Endothelial cell of umbilical vein (primary cell): ENCODE measurements around the gene CNTNAP2. TPM values are rescaled to one million over a fixed set of nuclear protein-coding genes. Genes with fewer than 3 reads are reported as not detected.

Experiments used
- BruUV-seq: library from RNA; stranded (reverse); fragments of 400-500 nt; replicated peaks from 2 replicates; lab custom pipeline; 2021; lab: Mats Ljungman, UMichigan
- CTCF ChIA-PET: fragments of 300-600, 350-600 bp; sonication (Branson Sonifier 250); formaldehyde crosslinking; loops from one replicate; lab custom pipeline; 2021; ENCODE audit warnings: antibody characterized with exemption, inconsistent platforms; lab: Charles Lee
- POLR2A ChIA-PET: fragments of 300-600, 350-600 bp; sonication (Branson Sonifier 250); formaldehyde crosslinking; loops from one replicate; lab custom pipeline; 2021; ENCODE audit warnings: antibody characterized with exemption, inconsistent platforms; lab: Charles Lee
- DNase-seq: peaks from one replicate; pipeline ENCODE4 v3.0.0-alpha.2; 2011; ENCODE audit warnings: low read depth, low spot score
- FAIRE-seq: peaks from 2 replicates; lab custom pipeline; 2011; peaks lifted over from hg19 to GRCh38; lab: Jason Lieb, UNC
- H2AFZ ChIP-seq: 2 replicates; pipeline ENCODE4 v1.6.0; 2012; ENCODE audit warnings: low read depth, low read length, control low read depth, inconsistent platforms
- H3K27ac ChIP-seq: 2 replicates; pipeline ENCODE4 v1.5.1; 2011; ENCODE audit warnings: low read depth, mild to moderate bottlenecking, control low read depth, low read length, moderate library complexity; ENCODE audit not compliant: insufficient read depth
- H3K27me3 ChIP-seq, 2 experiments: 2 replicates each; pipeline versions ENCODE4 v1.6.0 to v1.6.1; 2011; ENCODE audit warnings: low read length in 2 of 2, mixed read lengths in 1 of 2; ENCODE audit not compliant: control insufficient read depth in 2 of 2, insufficient read depth in 2 of 2
- H3K36me3 ChIP-seq, 2 experiments: 2 replicates in 1 of 2; 3 replicates in 1 of 2; pipeline ENCODE4 v1.5.1; 2011; ENCODE audit warnings: low read length in 2 of 2, mild to moderate bottlenecking in 1 of 2, moderate library complexity in 1 of 2; ENCODE audit not compliant: control insufficient read depth in 2 of 2, insufficient read depth in 2 of 2; ENCODE audit errors: extremely low read depth in 1 of 2
- H3K4me1 ChIP-seq: 3 replicates; pipeline ENCODE4 v1.5.1; 2011; ENCODE audit warnings: mild to moderate bottlenecking, low read length; ENCODE audit not compliant: control insufficient read depth, insufficient read depth; ENCODE audit errors: extremely low read depth
- H3K4me2 ChIP-seq: 2 replicates; pipeline ENCODE4 v1.6.1; 2011; ENCODE audit warnings: low read length, control low read depth, mixed read lengths; ENCODE audit not compliant: insufficient read depth
- H3K4me3 ChIP-seq, 3 experiments: fragments of 200-600 bp in 1 of 3; sonication (generic), shearing (Covaris generic) in 1 of 3; replicated peaks in 1 of 3; 2 replicates each; pipeline ENCODE4 v1.5.1; 2011 to 2016; ENCODE audit warnings: control low read depth in 3 of 3, low read length in 3 of 3, mild to moderate bottlenecking in 2 of 3, inconsistent platforms in 1 of 3, low read depth in 1 of 3, moderate library complexity in 1 of 3; ENCODE audit not compliant: insufficient read depth in 1 of 3
- H3K79me2 ChIP-seq: 2 replicates; pipeline ENCODE4 v1.6.0; 2012; ENCODE audit warnings: low read length, inconsistent platforms; ENCODE audit not compliant: control insufficient read depth, insufficient read depth
- H3K9ac ChIP-seq: replicated peaks from 2 replicates; pipeline ENCODE3; 2011; ENCODE audit warnings: low read length, control low read depth; ENCODE audit not compliant: insufficient read depth; ENCODE audit errors: extremely low read depth
- H3K9me1 ChIP-seq: replicated peaks from 3 replicates; pipeline ENCODE4 v1.6.0; 2011; ENCODE audit warnings: mild to moderate bottlenecking, low read length; ENCODE audit not compliant: control insufficient read depth, insufficient read depth; ENCODE audit errors: extremely low read depth
- H3K9me3 ChIP-seq: replicated peaks from 2 replicates; pipeline ENCODE4 v1.5.1; 2012; ENCODE audit warnings: low read length, inconsistent platforms; ENCODE audit not compliant: control insufficient read depth, insufficient read depth
- H4K20me1 ChIP-seq: replicated peaks from 2 replicates; pipeline ENCODE3; 2011; ENCODE audit warnings: mild to moderate bottlenecking, low read length; ENCODE audit not compliant: control insufficient read depth, insufficient read depth; ENCODE audit errors: extremely low read depth
- EZH2 ChIP-seq: IDR thresholded peaks from 2 replicates; pipeline ENCODE4 v1.6.1; 2012; ENCODE audit warnings: borderline replicate concordance, low read depth, mild to moderate bottlenecking, moderate library complexity, low read length, inconsistent platforms; ENCODE audit not compliant: severe bottlenecking
- FOS ChIP-seq: IDR thresholded peaks from 2 replicates; pipeline ENCODE4 v1.6.1; 2011; ENCODE audit warnings: mild to moderate bottlenecking, low read length, moderate library complexity, borderline replicate concordance; ENCODE audit not compliant: insufficient read depth
- JUN ChIP-seq: IDR thresholded peaks from 2 replicates; pipeline ENCODE4 v1.6.1; 2011; ENCODE audit warnings: borderline replicate concordance, low read depth; ENCODE audit not compliant: insufficient read length, insufficient read depth
- MAX ChIP-seq: IDR thresholded peaks from 2 replicates; pipeline ENCODE4 v1.6.1; 2011; ENCODE audit not compliant: insufficient read depth, insufficient read length
- MYC ChIP-seq: IDR thresholded peaks from one replicate; pipeline ENCODE4 v1.6.1; 2011; ENCODE audit warnings: mild to moderate bottlenecking, low read depth, low read length
- POLR2AphosphoS5 ChIP-seq: IDR thresholded peaks from 2 replicates; pipeline ENCODE4 v1.6.1; 2012; ENCODE audit warnings: low read depth, mild to moderate bottlenecking, control low read depth, low read length, moderate library complexity; ENCODE audit not compliant: insufficient read depth
- dilution Hi-C: fragments of 300-500 bp; cut with MboI; formaldehyde crosslinking; loops from one replicate; pipeline ENCODE4 v1.15.0; 2019; ENCODE audit warnings: low sequenced_read_pairs; ENCODE audit not compliant: extremely low pct_ligation_motif_present
- intact Hi-C: fragments of 100-400 bp; cut with micrococcal nuclease; formaldehyde crosslinking; loops from one replicate; pipeline ENCODE4 v1.10.0; 2022
- polyA plus RNA-seq, 4 experiments: library from polyadenylated mRNA; depleted of rRNA in 3 of 4; stranded (reverse) in 3 of 4; unstranded in 1 of 4; fragments of >200 nt; gene quantifications; 2 replicates each; pipeline versions ENCODE4 v1.2.1 to v1.2.3, GENCODE V29; 2011 to 2012; ENCODE audit warnings: missing spikeins in 1 of 4
- total RNA-seq: library from RNA; stranded (reverse); gene quantifications from 2 replicates; pipeline ENCODE4 v1.2.3, GENCODE V29; 2021
- TF ChIP-seq, protein P1 (sequence below), 2 donors: IDR thresholded peaks; 1 replicate in 1 of 2; 2 replicates in 1 of 2; pipeline ENCODE4 v1.5.1; 2011; ENCODE audit warnings: low read length in 2 of 2, mild to moderate bottlenecking in 2 of 2, moderate library complexity in 2 of 2, control low read depth in 1 of 2, inconsistent platforms in 1 of 2, low read depth in 1 of 2; ENCODE audit not compliant: insufficient read depth in 1 of 2; ENCODE audit errors: extremely low read depth in 1 of 2

The CNTNAP2 gene
- total and polyA plus RNA-seq, 2 donors (not counting 3 experiments of a cell fraction or from before 2014, with no cell fraction given): not detected

GRCh38 chr7:146754385-146754784 is 637.8 kb downstream of the CNTNAP2 start:
- no peak overlapping the region for H3K27ac ChIP-seq
- FAIRE-seq: no peak
- POLR2A ChIA-PET: no interaction called here
- no peaks in the 10 kb centered on the region for H3K4me1 ChIP-seq
- no peaks in the 10 kb centered on the region for H4K20me1 ChIP-seq
- H3K4me2 ChIP-seq: no peak overlapping the region
- intact Hi-C loops: no loop called here
- no peaks in the 10 kb centered on the region for H3K9me3 ChIP-seq
- CTCF ChIA-PET: no interaction called here
- H3K27me3 ChIP-seq: no peaks in the 10 kb centered on the region
- DNase-seq: no peak
- dilution Hi-C loops: no loop called here
- H3K4me3 ChIP-seq: no peak overlapping the region
- no peak overlapping the region for H3K9ac ChIP-seq
- TF ChIP-seq FOS (no peak), POLR2AphosphoS5 (no peak), MYC (no peak), MAX (no peak), EZH2 (no peak), JUN (no peak)
- TF ChIP-seq, protein P1, sequence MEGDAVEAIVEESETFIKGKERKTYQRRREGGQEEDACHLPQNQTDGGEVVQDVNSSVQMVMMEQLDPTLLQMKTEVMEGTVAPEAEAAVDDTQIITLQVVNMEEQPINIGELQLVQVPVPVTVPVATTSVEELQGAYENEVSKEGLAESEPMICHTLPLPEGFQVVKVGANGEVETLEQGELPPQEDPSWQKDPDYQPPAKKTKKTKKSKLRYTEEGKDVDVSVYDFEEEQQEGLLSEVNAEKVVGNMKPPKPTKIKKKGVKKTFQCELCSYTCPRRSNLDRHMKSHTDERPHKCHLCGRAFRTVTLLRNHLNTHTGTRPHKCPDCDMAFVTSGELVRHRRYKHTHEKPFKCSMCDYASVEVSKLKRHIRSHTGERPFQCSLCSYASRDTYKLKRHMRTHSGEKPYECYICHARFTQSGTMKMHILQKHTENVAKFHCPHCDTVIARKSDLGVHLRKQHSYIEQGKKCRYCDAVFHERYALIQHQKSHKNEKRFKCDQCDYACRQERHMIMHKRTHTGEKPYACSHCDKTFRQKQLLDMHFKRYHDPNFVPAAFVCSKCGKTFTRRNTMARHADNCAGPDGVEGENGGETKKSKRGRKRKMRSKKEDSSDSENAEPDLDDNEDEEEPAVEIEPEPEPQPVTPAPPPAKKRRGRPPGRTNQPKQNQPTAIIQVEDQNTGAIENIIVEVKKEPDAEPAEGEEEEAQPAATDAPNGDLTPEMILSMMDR (IDR thresholded peaks at IDR 0.05; ENCODE audit: extremely low read depth in 1 of 2, insufficient read depth in 1 of 2, low read depth in 1 of 2, low read length in 2 of 2): no peak
- no peaks in the 10 kb centered on the region for H3K9me1 ChIP-seq
- no peak overlapping the region for H2AFZ ChIP-seq
- no peaks in the 10 kb centered on the region for H3K79me2 ChIP-seq
- H3K36me3 ChIP-seq: no peaks in the 10 kb centered on the region
- no TSS peak for BruUV-seq
